Measurements from ENCODE around the gene RIMBP2.

RIMBP2 gene

GRCh38 chr12:130423991-130424857 lies 291.9 kb downstream of the RIMBP2 start:
- DNase-seq (ENCODE audit: insufficient read length) (no peak), FAIRE-seq (no peak)
- TF ChIP-seq POLR2A (IDR thresholded peaks at IDR 0.05; ENCODE audit: low read depth, low read length), result no peak
- no peak for TF ChIP-seq TAF1 (IDR thresholded peaks at IDR 0.05; ENCODE audit: borderline replicate concordance, low read depth, low read length)
- no peak for TF ChIP-seq POLR2AphosphoS5 (IDR thresholded peaks at IDR 0.05; ENCODE audit: low read depth, low read length)

- FAIRE-seq, result no peak
- TF ChIP-seq TAF1 (IDR thresholded peaks at IDR 0.05; ENCODE audit: borderline replicate concordance, low read depth, low read length) (no peak), POLR2A (IDR thresholded peaks at IDR 0.05; ENCODE audit: low read depth, low read length) (no peak), POLR2AphosphoS5 (IDR thresholded peaks at IDR 0.05; ENCODE audit: low read depth, low read length) (no peak)
- no peak for DNase-seq (ENCODE audit: insufficient read length)
Measured at GRCh38 chr12:130423136-130423535, 293.0 kb downstream of the RIMBP2 start.

- no peak for FAIRE-seq
- DNase-seq (ENCODE audit: insufficient read length), result no peak
- no peak for TF ChIP-seq POLR2A (IDR thresholded peaks at IDR 0.05; ENCODE audit: low read depth, low read length)
- no peak for TF ChIP-seq TAF1 (IDR thresholded peaks at IDR 0.05; ENCODE audit: borderline replicate concordance, low read depth, low read length)
- no peak for TF ChIP-seq POLR2AphosphoS5 (IDR thresholded peaks at IDR 0.05; ENCODE audit: low read depth, low read length)
Measured at GRCh38 chr12:130422676-130423075, 293.4 kb downstream of the RIMBP2 start.

- DNase-seq (ENCODE audit: insufficient read length), result no peak
- no peak for TF ChIP-seq POLR2A (IDR thresholded peaks at IDR 0.05; ENCODE audit: low read depth, low read length)
- no peak for TF ChIP-seq TAF1 (IDR thresholded peaks at IDR 0.05; ENCODE audit: borderline replicate concordance, low read depth, low read length)
- no peak for TF ChIP-seq POLR2AphosphoS5 (IDR thresholded peaks at IDR 0.05; ENCODE audit: low read depth, low read length)
- FAIRE-seq, result no peak
Measured at GRCh38 chr12:130421896-130422295, 294.2 kb downstream of the RIMBP2 start.

GRCh38 chr12:130420071-130420470 lies 296.0 kb downstream of the RIMBP2 start:
- no peak for FAIRE-seq
- TF ChIP-seq TAF1 (IDR thresholded peaks at IDR 0.05; ENCODE audit: borderline replicate concordance, low read depth, low read length) (no peak), POLR2A (IDR thresholded peaks at IDR 0.05; ENCODE audit: low read depth, low read length) (no peak), POLR2AphosphoS5 (IDR thresholded peaks at IDR 0.05; ENCODE audit: low read depth, low read length) (no peak)
- DNase-seq (ENCODE audit: insufficient read length), result no peak

GRCh38 chr12:130419116-130419515 lies 297.0 kb downstream of the RIMBP2 start:
- no peak for DNase-seq (ENCODE audit: insufficient read length)

GRCh38 chr12:130418251-130418650 lies 297.8 kb downstream of the RIMBP2 start:
- DNase-seq (ENCODE audit: insufficient read length), result no peak
- FAIRE-seq, result no peak
- no peak for TF ChIP-seq POLR2AphosphoS5 (IDR thresholded peaks at IDR 0.05; ENCODE audit: low read depth, low read length)
- TF ChIP-seq POLR2A (IDR thresholded peaks at IDR 0.05; ENCODE audit: low read depth, low read length), result no peak
- TF ChIP-seq TAF1 (IDR thresholded peaks at IDR 0.05; ENCODE audit: borderline replicate concordance, low read depth, low read length), result no peak

More at GRCh38 chr12:130419116-130419515, 297.0 kb downstream of the RIMBP2 start:
- FAIRE-seq, result no peak
- TF ChIP-seq POLR2A (IDR thresholded peaks at IDR 0.05; ENCODE audit: low read depth, low read length), result no peak
- TF ChIP-seq TAF1 (IDR thresholded peaks at IDR 0.05; ENCODE audit: borderline replicate concordance, low read depth, low read length), result no peak
- TF ChIP-seq POLR2AphosphoS5 (IDR thresholded peaks at IDR 0.05; ENCODE audit: low read depth, low read length), result no peak

GRCh38 chr12:130414381-130414780 lies 301.7 kb downstream of the RIMBP2 start:
- FAIRE-seq (no peak), DNase-seq (ENCODE audit: insufficient read length) (no peak)
- TF ChIP-seq POLR2A (IDR thresholded peaks at IDR 0.05; ENCODE audit: low read depth, low read length) (no peak), TAF1 (IDR thresholded peaks at IDR 0.05; ENCODE audit: borderline replicate concordance, low read depth, low read length) (no peak), POLR2AphosphoS5 (IDR thresholded peaks at IDR 0.05; ENCODE audit: low read depth, low read length) (no peak)

- no peak for TF ChIP-seq TAF1 (IDR thresholded peaks at IDR 0.05; ENCODE audit: borderline replicate concordance, low read depth, low read length)
- no peak for TF ChIP-seq POLR2AphosphoS5 (IDR thresholded peaks at IDR 0.05; ENCODE audit: low read depth, low read length)
- TF ChIP-seq POLR2A (IDR thresholded peaks at IDR 0.05; ENCODE audit: low read depth, low read length), result no peak
- no peak for FAIRE-seq
Measured at GRCh38 chr12:130413909-130414308, 302.2 kb downstream of the RIMBP2 start.

GRCh38 chr12:130412384-130412783 lies 303.7 kb downstream of the RIMBP2 start:
- DNase-seq (ENCODE audit: insufficient read length), result no peak
- TF ChIP-seq POLR2A (IDR thresholded peaks at IDR 0.05; ENCODE audit: low read depth, low read length), result no peak
- no peak for TF ChIP-seq TAF1 (IDR thresholded peaks at IDR 0.05; ENCODE audit: borderline replicate concordance, low read depth, low read length)
- TF ChIP-seq POLR2AphosphoS5 (IDR thresholded peaks at IDR 0.05; ENCODE audit: low read depth, low read length), result no peak
- FAIRE-seq, result no peak

More at GRCh38 chr12:130413909-130414308, 302.2 kb downstream of the RIMBP2 start:
- no peak for DNase-seq (ENCODE audit: insufficient read length)

GRCh38 chr12:130405332-130405731 lies 310.8 kb downstream of the RIMBP2 start:
- no peak for FAIRE-seq
- DNase-seq (ENCODE audit: insufficient read length), result no peak
- TF ChIP-seq POLR2A (IDR thresholded peaks at IDR 0.05; ENCODE audit: low read depth, low read length) (no peak), POLR2AphosphoS5 (IDR thresholded peaks at IDR 0.05; ENCODE audit: low read depth, low read length) (no peak)

- DNase-seq (ENCODE audit: insufficient read length) (no peak), FAIRE-seq (no peak)
- TF ChIP-seq POLR2AphosphoS5 (IDR thresholded peaks at IDR 0.05; ENCODE audit: low read depth, low read length) (no peak), TAF1 (IDR thresholded peaks at IDR 0.05; ENCODE audit: borderline replicate concordance, low read depth, low read length) (no peak), POLR2A (IDR thresholded peaks at IDR 0.05; ENCODE audit: low read depth, low read length) (no peak)
Measured at GRCh38 chr12:130401703-130402102, 314.4 kb downstream of the RIMBP2 start.

Measured in GM12892 (cell line).